Esophagus (tissue), 2 donors: ENCODE measurements around the gene KLHL6. TPM values are rescaled to one million over a fixed set of nuclear protein-coding genes. Genes with fewer than 3 reads are reported as not detected.
"Not testable (repeated sequence)": the region's sequence is repeated elsewhere in the genome, so short reads cannot be mapped to it uniquely, and the experiment has no call there.

Source experiments
- H3K27ac ChIP-seq, 2 donors: one replicate each; pipeline ENCODE4 v1.5.1; 2013; ENCODE audit warnings: low read depth in 2 of 2, mild to moderate bottlenecking in 2 of 2, inconsistent platforms in 1 of 2, low read length in 1 of 2, moderate library complexity in 1 of 2
- H3K27me3 ChIP-seq, 2 donors: one replicate each; pipeline ENCODE4 v1.6.1; 2013; ENCODE audit warnings: low read length in 2 of 2, control low read depth in 1 of 2, mild to moderate bottlenecking in 1 of 2; ENCODE audit not compliant: insufficient read depth in 2 of 2, control insufficient read depth in 1 of 2
- H3K36me3 ChIP-seq, 2 donors: one replicate each; pipeline ENCODE4 v1.6.1; 2013; ENCODE audit warnings: low read length in 1 of 2; ENCODE audit not compliant: control insufficient read depth in 2 of 2, insufficient read depth in 2 of 2
- H3K4me1 ChIP-seq, 2 donors: one replicate each; pipeline ENCODE4 v1.6.1; 2013; ENCODE audit warnings: low read length in 1 of 2; ENCODE audit not compliant: control insufficient read depth in 2 of 2, insufficient read depth in 2 of 2
- H3K4me3 ChIP-seq, 2 donors: one replicate each; pipeline ENCODE4 v1.5.1; 2013; ENCODE audit warnings: low read length in 2 of 2, mild to moderate bottlenecking in 2 of 2, low read depth in 1 of 2, moderate library complexity in 1 of 2
- H3K9me3 ChIP-seq, 2 donors: one replicate each; pipeline ENCODE4 v1.6.1; 2013; ENCODE audit warnings: mild to moderate bottlenecking in 2 of 2, low read depth in 1 of 2, low read length in 1 of 2, moderate library complexity in 1 of 2; ENCODE audit not compliant: control insufficient read depth in 2 of 2, insufficient read depth in 1 of 2
- WGBS, 2 donors: extraction: QIAGEN DNeasy Blood & Tissue Kit; methylation state at CpG; one replicate each; pipeline ENCODE4 v1.1.7; 2013; 5-methylcytosine and 5-hydroxymethylcytosine counted together
- polyA plus RNA-seq, 2 donors: library from polyadenylated mRNA; stranded (reverse); fragments of 200-250 nt; gene quantifications; one replicate each; pipeline ENCODE4 v1.2.3, GENCODE V29; 2013
- donor health status: healthy with polysubstance abuse.
- donor health status: Bipolar disorder and iron deficiency.

The KLHL6 gene
- polyA plus RNA-seq, 2 donors = 0.16 to 0.26 TPM

- Histone ChIP-seq H3K9me3 (no peaks in the 10 kb centered on the region), H3K27ac (no peak overlapping the region), H3K4me3 (no peak overlapping the region), H3K4me1 (peaks cover 0 to 2% of the 10 kb centered on the region in 2 donors), H3K27me3 (no peaks in the 10 kb centered on the region), H3K36me3 (no peaks in the 10 kb centered on the region)
- 89 to 97% methylated on average over 4 of the region's 4 CpGs for WGBS, 2 donors
Measured at GRCh38 chr3:183526838-183527427, 28.6 kb downstream of the KLHL6 start.

DNA sequence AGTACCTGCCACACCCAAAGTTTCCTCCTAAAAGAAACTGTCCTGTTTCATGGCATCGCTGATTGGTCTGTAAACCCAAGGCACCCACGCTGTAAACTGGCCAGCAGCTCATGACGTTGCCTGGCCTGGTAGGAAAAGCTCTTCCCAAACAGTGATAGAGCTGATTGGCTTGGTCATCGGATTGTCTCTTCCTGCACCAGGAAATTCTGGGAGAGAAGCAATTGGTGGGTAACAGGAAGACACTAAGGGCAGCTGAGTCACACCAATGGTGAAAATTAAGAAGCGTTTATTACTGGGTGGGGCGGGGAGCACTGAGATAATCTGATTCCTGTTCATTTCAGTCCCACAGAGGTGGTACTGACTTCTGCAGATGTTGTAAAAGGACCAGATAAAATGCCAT, 31.0 kb downstream of the KLHL6 start:
- H3K4me3 ChIP-seq = no peak overlapping the region
- H3K27me3 ChIP-seq = no peaks in the 10 kb centered on the region
- WGBS, 2 donors = 80 to 84% methylated on average over 6 of the region's 6 CpGs

GRCh38 chr3:183520741-183521556, 34.6 kb downstream of the KLHL6 start:
- H3K27ac ChIP-seq, H3K9me3 ChIP-seq, H3K4me3 ChIP-seq, H3K4me1 ChIP-seq, H3K36me3 ChIP-seq, H3K27me3 ChIP-seq: not testable (repeated sequence)
- WGBS, 2 donors = 54 to 62% methylated on average over 19 of the region's 19 CpGs

More for the DNA sequence above, 31.0 kb downstream of the KLHL6 start:
- Histone ChIP-seq H3K27ac (no peak overlapping the region), H3K36me3 (peaks cover 0 to 2% of the 10 kb centered on the region in 2 donors), H3K9me3 (no peaks in the 10 kb centered on the region), H3K4me1 (peaks cover 0 to 2% of the 10 kb centered on the region in 2 donors)

- not testable (repeated sequence) for H3K27me3 ChIP-seq, H3K27ac ChIP-seq, H3K9me3 ChIP-seq, H3K4me3 ChIP-seq, H3K36me3 ChIP-seq, H3K4me1 ChIP-seq
- 79 to 80% methylated on average over 8 of the region's 8 CpGs for WGBS, 2 donors
Measured at GRCh38 chr3:183520295-183520694, 35.2 kb downstream of the KLHL6 start.

DNA sequence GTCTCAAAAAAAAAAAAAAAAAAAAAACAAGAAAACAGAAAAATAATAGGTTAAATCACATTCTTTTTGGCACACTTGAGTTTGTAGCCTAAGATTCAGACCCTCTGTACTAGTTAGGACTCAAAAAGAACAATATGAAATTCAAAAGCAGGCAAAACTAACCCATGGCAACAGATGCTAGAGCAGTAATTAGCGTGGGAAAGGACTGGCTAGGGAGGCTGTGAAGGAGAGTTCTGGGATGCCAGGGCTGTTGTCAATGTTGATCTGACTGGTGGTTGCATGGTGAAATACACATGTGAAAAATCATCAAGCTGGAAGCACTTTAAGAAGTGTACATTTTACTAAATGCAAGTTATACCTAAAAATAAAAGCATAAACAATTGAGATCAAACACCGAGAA, 35.6 kb downstream of the KLHL6 start:
- H3K9me3 ChIP-seq = no peaks in the 10 kb centered on the region
- no peak overlapping the region for H3K27ac ChIP-seq
- no peak overlapping the region for H3K4me3 ChIP-seq
- peaks cover 0 to 2% of the 10 kb centered on the region in 2 donors for H3K36me3 ChIP-seq
- peaks cover 0 to 2% of the 10 kb centered on the region in 2 donors for H3K4me1 ChIP-seq
- H3K27me3 ChIP-seq = no peaks in the 10 kb centered on the region
- 85 to 95% methylated on average over 2 of the region's 2 CpGs for WGBS, 2 donors

- H3K36me3 ChIP-seq = peaks cover 0 to 2% of the 10 kb centered on the region in 2 donors
- H3K27me3 ChIP-seq = no peaks in the 10 kb centered on the region
- H3K27ac ChIP-seq = no peak overlapping the region
- WGBS, 2 donors = 73 to 76% methylated on average over 10 of the region's 10 CpGs
- no peaks in the 10 kb centered on the region for H3K9me3 ChIP-seq
- no peak overlapping the region for H3K4me3 ChIP-seq
- peaks cover 0 to 2% of the 10 kb centered on the region in 2 donors for H3K4me1 ChIP-seq
Measured at GRCh38 chr3:183518491-183519251, 36.8 kb downstream of the KLHL6 start.

GRCh38 chr3:183517607-183518006, 37.9 kb downstream of the KLHL6 start:
- H3K27ac ChIP-seq = no peak overlapping the region
- H3K9me3 ChIP-seq = no peaks in the 10 kb centered on the region
- H3K27me3 ChIP-seq = no peaks in the 10 kb centered on the region
- no peak overlapping the region for H3K4me3 ChIP-seq
- WGBS, 2 donors = 82 to 87% methylated on average over 4 of the region's 4 CpGs
- no peaks in the 10 kb centered on the region for H3K4me1 ChIP-seq
- peaks cover 0 to 2% of the 10 kb centered on the region in 2 donors for H3K36me3 ChIP-seq

DNA sequence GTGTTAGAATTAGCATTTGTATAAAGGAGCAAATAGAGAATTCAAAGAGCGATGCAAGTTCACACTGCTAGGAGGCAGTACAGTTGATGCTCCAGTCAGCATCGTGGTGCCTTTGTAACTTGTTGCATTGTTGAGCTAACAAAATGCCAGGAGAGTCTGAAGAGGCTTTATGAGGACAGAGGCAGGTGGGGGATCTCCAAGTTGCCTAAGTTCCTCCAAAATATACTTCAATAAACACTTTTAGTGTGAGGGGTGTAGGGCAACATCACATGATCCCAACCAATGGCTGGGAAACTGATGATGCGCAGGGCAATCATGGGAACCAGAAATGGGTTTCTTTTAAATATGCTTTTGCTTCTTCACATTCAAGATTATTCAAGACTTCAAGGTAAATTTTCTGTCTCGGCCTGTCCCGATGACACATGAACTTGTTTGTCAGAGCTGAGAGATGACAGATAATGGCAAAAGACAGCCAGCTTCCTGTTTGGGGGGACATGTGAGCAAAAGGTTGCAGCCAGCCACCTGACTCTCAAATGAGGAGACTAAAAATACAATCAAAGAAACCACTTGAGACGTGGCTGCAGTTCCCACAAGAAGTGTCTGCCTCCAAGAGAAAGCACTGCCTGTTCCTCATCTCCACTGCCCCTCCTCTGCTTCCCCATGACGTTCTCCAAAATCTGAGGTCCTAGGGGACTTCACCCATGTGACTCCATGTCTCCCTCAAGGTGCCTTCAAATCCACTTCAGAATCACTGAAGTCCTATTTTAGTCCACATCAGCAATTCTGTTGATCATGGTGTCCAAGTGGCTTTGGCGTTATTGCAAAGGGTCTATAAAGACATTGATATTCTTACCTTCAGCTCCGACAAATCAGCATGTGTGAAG, 39.3 kb downstream of the KLHL6 start:
- no peaks in the 10 kb centered on the region for H3K9me3 ChIP-seq
- 78 to 82% methylated on average over 9 of the region's 9 CpGs for WGBS, 2 donors
- no peak overlapping the region for H3K4me3 ChIP-seq
- no peaks in the 10 kb centered on the region for H3K27me3 ChIP-seq
- no peaks in the 10 kb centered on the region for H3K4me1 ChIP-seq
- H3K36me3 ChIP-seq = peaks cover 0 to under 1% of the 10 kb centered on the region in 2 donors
- no peak overlapping the region for H3K27ac ChIP-seq

DNA sequence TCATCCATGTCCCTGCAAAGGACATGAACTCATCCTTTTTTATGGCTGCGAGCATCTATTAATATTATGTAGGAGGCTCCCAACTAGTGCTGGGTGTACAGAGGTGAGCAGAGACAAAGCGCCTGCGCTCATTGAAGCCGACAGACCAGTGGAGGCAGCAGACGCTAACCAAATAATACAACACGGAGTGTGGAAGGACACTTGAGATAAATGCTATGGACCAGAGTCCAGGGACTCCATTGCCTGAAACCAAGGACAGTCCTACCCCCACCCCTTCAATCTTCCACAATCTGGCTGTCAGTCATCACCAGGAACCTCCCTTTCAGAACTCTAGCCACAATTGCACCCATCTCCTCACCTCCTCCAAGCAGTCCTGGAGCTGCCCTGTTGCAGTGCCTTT, 41.5 kb downstream of the KLHL6 start:
- H3K27me3 ChIP-seq = no peaks in the 10 kb centered on the region
- no peak overlapping the region for H3K27ac ChIP-seq
- no peak overlapping the region for H3K4me3 ChIP-seq
- H3K36me3 ChIP-seq = no peaks in the 10 kb centered on the region
- no peaks in the 10 kb centered on the region for H3K9me3 ChIP-seq
- WGBS, 2 donors = 93 to 96% methylated on average over 6 of the region's 6 CpGs
- no peaks in the 10 kb centered on the region for H3K4me1 ChIP-seq
